MM.1S (cell line): Measurements from ENCODE around the gene ACBD7.

ENCODE experiments used
- DNase-seq: peaks from one replicate; pipeline ENCODE4 v3.0.0-alpha.2; 2015
- H2AFZ ChIP-seq: fragments of 300-600 bp; sonication (generic); 2 replicates; pipeline ENCODE4 v1.6.0; 2016; ENCODE audit warnings: antibody characterized with exemption, low read length
- H3F3A ChIP-seq: fragments of 300-600 bp; sonication (generic); 2 replicates; pipeline ENCODE4 v1.6.1; 2016; ENCODE audit warnings: mild to moderate bottlenecking, antibody characterized with exemption, low read length, moderate library complexity, mixed read lengths; ENCODE audit not compliant: insufficient read depth
- H3K27ac ChIP-seq: fragments of 300-600 bp; sonication (generic); 2 replicates; pipeline ENCODE4 v1.5.1; 2016; ENCODE audit warnings: mild to moderate bottlenecking, low read length
- H3K27me3 ChIP-seq: fragments of 300-600 bp; sonication (generic); replicated peaks from 2 replicates; pipeline ENCODE4 v1.6.0; 2016; ENCODE audit warnings: low read length; ENCODE audit not compliant: insufficient read depth
- H3K36me3 ChIP-seq: fragments of 300-600 bp; sonication (generic); replicated peaks from 2 replicates; pipeline ENCODE4 v1.6.1; 2016; ENCODE audit warnings: mild to moderate bottlenecking, low read length, mixed read lengths; ENCODE audit not compliant: insufficient read depth
- H3K4me1 ChIP-seq: fragments of 300-600 bp; sonication (generic); 2 replicates; pipeline ENCODE4 v1.6.1; 2016; ENCODE audit warnings: low read length, mixed read lengths
- H3K4me2 ChIP-seq: fragments of 300-600 bp; sonication (generic); 2 replicates; pipeline ENCODE4 v1.6.0; 2016; ENCODE audit warnings: low read depth, low read length
- H3K4me3 ChIP-seq: fragments of 300-600 bp; sonication (generic); 2 replicates; pipeline ENCODE4 v1.5.1; 2016; ENCODE audit warnings: low read length, mixed read lengths
- H3K79me2 ChIP-seq: fragments of 300-600 bp; sonication (generic); 2 replicates; pipeline ENCODE4 v1.6.1; 2016; ENCODE audit warnings: mixed run types, low read length, mixed read lengths
- H3K9ac ChIP-seq: fragments of 300-600 bp; sonication (generic); 2 replicates; pipeline ENCODE4 v1.6.1; 2016; ENCODE audit warnings: low read length, mixed read lengths
- H3K9me2 ChIP-seq: fragments of 300-600 bp; sonication (generic); replicated peaks from 2 replicates; pipeline ENCODE4 v1.6.1; 2016; ENCODE audit warnings: mild to moderate bottlenecking, low read length, mixed read lengths; ENCODE audit not compliant: insufficient read depth
- H3K9me3 ChIP-seq: fragments of 300-600 bp; sonication (generic); replicated peaks from 2 replicates; pipeline ENCODE4 v1.6.1; 2016; ENCODE audit warnings: mild to moderate bottlenecking, low read length, mixed read lengths; ENCODE audit not compliant: insufficient read depth
- H4K20me1 ChIP-seq: fragments of 300-600 bp; sonication (generic); 2 replicates; pipeline ENCODE4 v1.6.1; 2016; ENCODE audit warnings: mild to moderate bottlenecking, low read length, moderate library complexity, mixed read lengths; ENCODE audit not compliant: insufficient read depth
- CTCF ChIP-seq: fragments of 300-600 bp; sonication (generic); IDR thresholded peaks from 2 replicates; pipeline ENCODE4 v1.5.1; 2016; ENCODE audit warnings: antibody characterized with exemption, low read length, mixed read lengths
- EZH2 ChIP-seq: fragments of 300-600 bp; sonication (generic); optimal IDR thresholded peaks from 2 replicates; pipeline ENCODE3; 2017; ENCODE audit warnings: low read depth, mild to moderate bottlenecking, antibody characterized with exemption, low read length, mixed read lengths
- EZH2phosphoT487 ChIP-seq: fragments of 300-600 bp; sonication (generic); IDR thresholded peaks from 2 replicates; pipeline ENCODE4 v1.6.1; 2018; ENCODE audit warnings: antibody characterized with exemption, low read length

The ACBD7 gene

GRCh38 chr10:15106352-15107013, 17.9 kb upstream of the ACBD7 start:
- Histone ChIP-seq H2AFZ (no peak overlapping the region), H3K36me3 (no peaks in the 10 kb centered on the region), H3K27ac (no peak overlapping the region), H3F3A (no peaks in the 10 kb centered on the region), H3K9me3 (no peaks in the 10 kb centered on the region), H3K9me2 (no peaks in the 10 kb centered on the region), H3K79me2 (peaks cover 8% of the 10 kb centered on the region), H4K20me1 (no peaks in the 10 kb centered on the region), H3K27me3 (no peaks in the 10 kb centered on the region), H3K4me1 (no peaks in the 10 kb centered on the region), H3K4me2 (no peak overlapping the region), H3K9ac (no peak overlapping the region), H3K4me3 (no peak overlapping the region)
- DNase-seq: peak; percentile 66
- TF ChIP-seq EZH2phosphoT487 (no peak), CTCF (peak; percentile 97)

DNA sequence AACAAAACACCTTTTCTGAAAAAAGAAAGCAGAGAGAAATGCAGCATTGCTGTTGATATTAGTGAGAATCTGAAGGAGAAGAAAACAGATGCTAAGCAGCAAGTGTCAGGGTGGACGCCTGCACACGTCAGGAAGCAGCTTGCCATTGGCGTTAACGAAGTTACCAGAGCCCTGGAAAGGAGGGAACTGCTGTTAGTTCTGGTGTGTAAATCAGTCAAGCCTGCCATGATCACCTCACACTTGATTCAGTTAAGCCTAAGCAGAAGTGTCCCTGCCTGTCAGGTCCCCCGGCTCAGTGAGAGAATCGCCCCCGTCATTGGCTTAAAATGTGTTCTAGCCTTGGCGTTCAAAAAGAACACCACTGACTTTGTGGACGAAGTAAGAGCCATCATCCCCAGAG, 14.9 kb upstream of the ACBD7 start:
- no peak overlapping the region for H3K27ac ChIP-seq
- no peak for DNase-seq
- H3K9ac ChIP-seq: no peak overlapping the region
- no peaks in the 10 kb centered on the region for H3F3A ChIP-seq
- H3K9me2 ChIP-seq: no peaks in the 10 kb centered on the region
- no peaks in the 10 kb centered on the region for H4K20me1 ChIP-seq
- H3K27me3 ChIP-seq: no peaks in the 10 kb centered on the region
- no peaks in the 10 kb centered on the region for H3K36me3 ChIP-seq
- H3K4me2 ChIP-seq: no peak overlapping the region
- TF ChIP-seq EZH2phosphoT487 (no peak), EZH2 (no peak), CTCF (no peak)
- H3K9me3 ChIP-seq: no peaks in the 10 kb centered on the region
- H3K4me1 ChIP-seq: no peaks in the 10 kb centered on the region
- H3K79me2 ChIP-seq: peaks cover 38% of the 10 kb centered on the region
- no peak overlapping the region for H2AFZ ChIP-seq
- no peak overlapping the region for H3K4me3 ChIP-seq

- H4K20me1 ChIP-seq: no peaks in the 10 kb centered on the region
- H3K27ac ChIP-seq: no peak overlapping the region
- no peak for DNase-seq
- H3K36me3 ChIP-seq: no peaks in the 10 kb centered on the region
- no peaks in the 10 kb centered on the region for H3K9me2 ChIP-seq
- no peak overlapping the region for H3K4me2 ChIP-seq
- peaks cover 15% of the 10 kb centered on the region; the same call in 1 of the 2 replicates for H3F3A ChIP-seq
- TF ChIP-seq EZH2phosphoT487 (no peak), CTCF (no peak), EZH2 (no peak)
- no peak overlapping the region for H3K9ac ChIP-seq
- no peaks in the 10 kb centered on the region for H3K27me3 ChIP-seq
- no peak overlapping the region for H3K4me3 ChIP-seq
- H3K79me2 ChIP-seq: peaks cover 48% of the 10 kb centered on the region
- peaks cover 3% of the 10 kb centered on the region; the same call in 1 of the 2 replicates for H3K4me1 ChIP-seq
- H3K9me3 ChIP-seq: no peaks in the 10 kb centered on the region
- no peak overlapping the region for H2AFZ ChIP-seq
Measured at GRCh38 chr10:15099886-15100285, 11.3 kb upstream of the ACBD7 start.
